MCF 10A (cell line): ENCODE measurements around the gene LRR1. TPM values are rescaled to one million over a fixed set of nuclear protein-coding genes. Genes with fewer than 3 reads are reported as not detected.

ENCODE experiments used
- BruUV-seq: library from RNA; stranded (reverse); fragments of 400-500 nt; replicated peaks from 2 replicates; lab custom pipeline; 2021; lab: Mats Ljungman, UMichigan
- CTCF ChIA-PET: fragments of 300-600 bp; sonication (Branson Sonifier 250); formaldehyde crosslinking; extraction: SDS; loops from one replicate; lab custom pipeline; 2021; ENCODE audit warnings: antibody characterized with exemption, inconsistent platforms; lab: Yijun Ruan, JAX
- POLR2A ChIA-PET: fragments of 300-600, 350-650 bp; sonication (Branson Sonifier 250); formaldehyde crosslinking; extraction: SDS; loops from one replicate; lab custom pipeline; 2020; ENCODE audit warnings: antibody characterized with exemption, inconsistent platforms; lab: Yijun Ruan, JAX
- DNase-seq: peaks from one replicate; pipeline ENCODE4 v3.0.0-alpha.2; 2018; ENCODE audit not compliant: unreplicated experiment
- H3K27ac Mint-ChIP-seq: one replicate; pipeline ENCODE4 v1.8.0; 2022; ENCODE audit warnings: mild to moderate bottlenecking, low read depth, mixed read lengths; ENCODE audit not compliant: unreplicated experiment
- H3K27me3 Mint-ChIP-seq: one replicate; pipeline ENCODE4 v1.8.0; 2022; ENCODE audit warnings: mixed read lengths; ENCODE audit not compliant: insufficient read depth, unreplicated experiment
- H3K36me3 Mint-ChIP-seq: one replicate; pipeline ENCODE4 v1.8.0; 2022; ENCODE audit warnings: mild to moderate bottlenecking, moderate library complexity, mixed read lengths; ENCODE audit not compliant: insufficient read depth, unreplicated experiment
- H3K4me1 Mint-ChIP-seq: one replicate; pipeline ENCODE4 v1.8.0; 2022; ENCODE audit warnings: mixed read lengths; ENCODE audit not compliant: insufficient read depth, unreplicated experiment
- H3K4me3 Mint-ChIP-seq: one replicate; pipeline ENCODE4 v1.8.0; 2022; ENCODE audit warnings: mild to moderate bottlenecking, moderate library complexity, mixed read lengths; ENCODE audit not compliant: unreplicated experiment
- H3K9me3 Mint-ChIP-seq: one replicate; pipeline ENCODE4 v1.8.0; 2022; ENCODE audit warnings: mixed read lengths; ENCODE audit not compliant: unreplicated experiment
- intact Hi-C: fragments of 100-400 bp; cut with micrococcal nuclease; formaldehyde crosslinking; loops from 2 replicates; pipeline ENCODE4 v1.14.1; 2022
- total RNA-seq: library from RNA; stranded (reverse); gene quantifications from 2 replicates; pipeline ENCODE4 v1.2.3, GENCODE V29; 2022
- TF ChIP-seq, protein P1 (sequence below): fragments of 200-600 bp; IDR thresholded peaks from one replicate; pipeline ENCODE4 v1.8.0; 2022; ENCODE audit warnings: antibody characterized with exemption, mild to moderate bottlenecking; ENCODE audit not compliant: unreplicated experiment

Gene LRR1
- total RNA-seq, 1 experiment from 2014 or later = 19.8 TPM

DNA sequence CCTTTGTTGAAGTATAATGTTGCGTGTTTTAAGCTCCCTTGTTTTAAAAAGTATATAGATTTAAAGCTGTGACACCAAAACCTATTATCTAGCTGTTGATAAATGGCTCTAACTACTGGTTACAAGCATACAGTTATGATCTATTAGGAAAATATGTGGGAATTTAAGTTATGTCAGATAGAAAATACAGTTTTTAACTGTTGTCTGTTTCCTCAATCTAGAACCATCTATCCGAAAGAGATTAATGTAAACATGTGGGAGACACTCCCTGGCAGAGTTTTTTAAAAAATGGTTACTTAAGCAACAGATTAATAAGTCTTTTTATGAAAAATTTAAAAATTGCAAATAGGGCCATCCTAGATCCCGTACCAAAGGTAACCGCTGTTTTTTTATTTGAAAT lies 13.5 kb downstream of the LRR1 start:
- CTCF ChIA-PET = interaction anchor here (1.0 kb wide), 1 partner anchor 25 kb away, joined by 4 read pairs; no protein-coding TSS in a partner anchor
- intact Hi-C loops = no loop called here
- H3K36me3 Mint-ChIP-seq = peaks cover 42% of the 10 kb centered on the region
- no TSS peak for BruUV-seq
- TF ChIP-seq, protein P1, sequence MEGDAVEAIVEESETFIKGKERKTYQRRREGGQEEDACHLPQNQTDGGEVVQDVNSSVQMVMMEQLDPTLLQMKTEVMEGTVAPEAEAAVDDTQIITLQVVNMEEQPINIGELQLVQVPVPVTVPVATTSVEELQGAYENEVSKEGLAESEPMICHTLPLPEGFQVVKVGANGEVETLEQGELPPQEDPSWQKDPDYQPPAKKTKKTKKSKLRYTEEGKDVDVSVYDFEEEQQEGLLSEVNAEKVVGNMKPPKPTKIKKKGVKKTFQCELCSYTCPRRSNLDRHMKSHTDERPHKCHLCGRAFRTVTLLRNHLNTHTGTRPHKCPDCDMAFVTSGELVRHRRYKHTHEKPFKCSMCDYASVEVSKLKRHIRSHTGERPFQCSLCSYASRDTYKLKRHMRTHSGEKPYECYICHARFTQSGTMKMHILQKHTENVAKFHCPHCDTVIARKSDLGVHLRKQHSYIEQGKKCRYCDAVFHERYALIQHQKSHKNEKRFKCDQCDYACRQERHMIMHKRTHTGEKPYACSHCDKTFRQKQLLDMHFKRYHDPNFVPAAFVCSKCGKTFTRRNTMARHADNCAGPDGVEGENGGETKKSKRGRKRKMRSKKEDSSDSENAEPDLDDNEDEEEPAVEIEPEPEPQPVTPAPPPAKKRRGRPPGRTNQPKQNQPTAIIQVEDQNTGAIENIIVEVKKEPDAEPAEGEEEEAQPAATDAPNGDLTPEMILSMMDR = no peak
- POLR2A ChIA-PET = interaction anchor here (1.0 to 1.1 kb wide), 2 partner anchors 8 to 26 kb away, joined by 3 to 7 read pairs; partner anchors contain the start of genes MGAT2, RPL36AL and RPS29
- H3K4me3 Mint-ChIP-seq = no peak overlapping the region
- no peaks in the 10 kb centered on the region for H3K27me3 Mint-ChIP-seq
- H3K9me3 Mint-ChIP-seq = no peaks in the 10 kb centered on the region
- no peak overlapping the region for H3K27ac Mint-ChIP-seq
- DNase-seq = no peak
- peaks cover 2% of the 10 kb centered on the region for H3K4me1 Mint-ChIP-seq

DNA sequence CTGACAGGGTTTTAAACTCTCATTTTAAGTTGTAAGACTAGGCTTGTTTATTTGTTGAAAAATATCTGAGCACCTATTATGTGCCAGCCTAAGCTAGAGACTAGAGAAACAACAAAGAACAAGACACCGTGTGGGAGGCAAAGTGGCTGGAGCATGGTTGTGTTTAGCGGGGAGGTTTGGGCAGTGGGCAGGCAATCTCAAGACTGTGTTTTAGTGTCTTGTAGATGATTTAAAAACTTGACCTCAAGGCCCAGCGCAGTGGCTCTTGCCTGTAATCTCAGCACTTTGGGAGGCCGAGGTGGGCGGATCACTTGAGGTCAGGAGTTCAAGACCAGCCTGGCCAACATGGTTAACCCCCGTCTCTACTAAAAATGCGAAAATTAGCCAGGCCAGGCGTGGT lies 13.9 kb downstream of the LRR1 start:
- POLR2A ChIA-PET = interaction anchor here (1.0 to 1.1 kb wide), 2 partner anchors 8 to 26 kb away, joined by 3 to 7 read pairs; partner anchors contain the start of genes MGAT2, RPL36AL and RPS29
- Mint-ChIP-seq H3K4me3 (no peak overlapping the region), H3K36me3 (peaks cover 42% of the 10 kb centered on the region), H3K9me3 (no peaks in the 10 kb centered on the region), H3K27ac (no peak overlapping the region), H3K27me3 (no peaks in the 10 kb centered on the region), H3K4me1 (peaks cover 6% of the 10 kb centered on the region)
- no peak for DNase-seq
- TF ChIP-seq, protein P1 = no peak
- CTCF ChIA-PET = interaction anchor here (1.0 to 1.4 kb wide), 2 partner anchors 10 to 25 kb away, joined by 4 to 9 read pairs; no protein-coding TSS in a partner anchor
- intact Hi-C loops = no loop called here
- BruUV-seq = no TSS peak

DNA sequence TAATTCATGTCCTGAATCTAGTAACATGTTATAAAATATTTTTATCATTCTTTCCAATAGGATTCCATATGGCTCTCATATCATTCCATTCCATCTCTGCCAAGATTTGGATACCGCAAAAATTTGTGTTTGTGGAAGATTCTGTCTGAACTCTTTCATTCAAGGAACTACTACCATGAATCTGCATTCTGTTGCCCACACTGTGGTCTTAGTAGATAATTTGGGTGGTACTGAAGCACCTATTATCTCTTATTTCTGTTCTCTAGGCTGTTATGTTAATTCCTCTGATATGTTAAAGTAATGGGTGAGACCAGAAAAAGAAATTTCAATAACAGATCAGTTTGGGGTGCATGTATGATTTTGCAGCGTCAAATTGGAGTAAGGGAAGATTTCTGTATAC lies 15.5 kb downstream of the LRR1 start:
- no TSS peak for BruUV-seq
- no peaks in the 10 kb centered on the region for H3K9me3 Mint-ChIP-seq
- no peak overlapping the region for H3K4me3 Mint-ChIP-seq
- H3K27me3 Mint-ChIP-seq = no peaks in the 10 kb centered on the region
- CTCF ChIA-PET = interaction anchor here (1.4 kb wide), 1 partner anchor 12 kb away, joined by 9 read pairs; no protein-coding TSS in a partner anchor
- peak overlapping the region; percentile 26 for H3K27ac Mint-ChIP-seq
- no peak for DNase-seq
- POLR2A ChIA-PET = interaction anchor here (1.0 to 1.8 kb wide), 2 partner anchors 20 to 28 kb away, joined by 4 to 7 read pairs; partner anchors contain the start of gene RPS29
- peaks cover 18% of the 10 kb centered on the region for H3K4me1 Mint-ChIP-seq
- TF ChIP-seq, protein P1 = no peak
- peaks cover 55% of the 10 kb centered on the region for H3K36me3 Mint-ChIP-seq
- intact Hi-C loops = no loop called here

DNA sequence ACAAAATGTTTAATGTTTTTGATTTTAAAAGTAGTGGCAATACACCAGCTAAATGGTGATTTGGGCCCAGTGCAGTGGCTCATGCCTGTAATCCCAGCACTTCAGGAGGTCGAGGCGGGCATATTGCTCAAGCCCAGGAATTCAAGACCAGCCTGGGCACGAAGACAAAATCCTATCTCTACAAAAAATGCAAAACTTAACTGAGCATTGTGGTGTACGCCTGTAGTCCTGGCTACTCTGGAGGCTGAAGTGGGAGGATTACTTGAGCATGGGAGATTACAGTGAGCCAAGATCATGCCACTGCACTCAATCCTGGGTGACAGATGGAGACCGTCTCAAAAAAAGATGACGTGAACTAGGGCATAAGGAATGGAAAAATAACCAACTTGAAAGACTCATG lies 17.0 kb downstream of the LRR1 start:
- no TSS peak for BruUV-seq
- TF ChIP-seq, protein P1 = no peak
- intact Hi-C loops = no loop called here
- Mint-ChIP-seq H3K9me3 (no peaks in the 10 kb centered on the region), H3K27me3 (no peaks in the 10 kb centered on the region), H3K36me3 (peaks cover 63% of the 10 kb centered on the region), H3K4me1 (peaks cover 18% of the 10 kb centered on the region), H3K4me3 (no peak overlapping the region), H3K27ac (no peak overlapping the region)
- ChIA-PET POLR2A (interaction anchor here (1.8 kb wide), 1 partner anchor 30 kb away, joined by 7 read pairs; the partner anchor contains the start of gene RPS29), CTCF (no interaction called here)
- DNase-seq = no peak
